PC-3 (cell line): ENCODE measurements around the gene ESRRG.

Experiments used
- EZH2 ChIP-seq: fragments of 300-600 bp; sonication (generic); IDR thresholded peaks from one replicate; pipeline ENCODE4 v1.6.1; 2017; ENCODE audit warnings: antibody characterized with exemption, mild to moderate bottlenecking, low read length; ENCODE audit not compliant: unreplicated experiment
- EZH2phosphoT487 ChIP-seq: fragments of 300-600 bp; sonication (generic); IDR thresholded peaks from 2 replicates; pipeline ENCODE4 v1.6.1; 2018; ENCODE audit warnings: mild to moderate bottlenecking, antibody characterized with exemption, low read length, borderline replicate concordance
- TF ChIP-seq, protein P1 (sequence below): fragments of 300-600 bp; sonication (generic); conservative IDR thresholded peaks from 2 replicates; pipeline ENCODE4 v1.5.1; 2017; ENCODE audit warnings: antibody characterized with exemption, low read depth, mild to moderate bottlenecking, low read length

DNA sequence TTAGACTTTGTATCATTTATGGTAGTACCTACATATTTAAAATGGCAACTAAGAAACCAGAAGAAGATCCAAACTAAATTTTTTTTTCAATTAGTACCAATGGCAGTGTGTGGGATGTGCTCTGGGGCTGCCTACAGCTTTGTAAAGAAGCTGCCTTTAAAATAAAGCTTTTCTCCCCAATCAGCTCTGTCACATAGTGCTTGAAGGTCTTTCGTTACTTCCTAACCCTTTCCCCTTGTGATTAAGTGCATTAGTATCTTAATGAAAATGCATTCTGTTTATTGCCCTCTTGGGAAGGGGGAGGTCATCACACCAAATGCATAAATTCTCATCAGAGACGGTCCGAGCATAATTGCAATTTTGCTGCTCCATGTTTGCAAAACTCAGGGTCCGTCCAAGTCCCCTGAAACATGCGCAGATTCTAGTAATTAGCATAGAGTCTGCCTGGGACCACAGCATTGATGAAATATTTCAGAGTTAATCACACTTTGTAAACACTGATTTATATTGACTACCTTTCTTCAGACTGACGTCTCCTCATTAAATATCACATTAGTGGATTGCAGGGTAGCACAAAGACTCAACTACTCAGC is 71.3 kb downstream of the ESRRG start:
- TF ChIP-seq, protein P1, sequence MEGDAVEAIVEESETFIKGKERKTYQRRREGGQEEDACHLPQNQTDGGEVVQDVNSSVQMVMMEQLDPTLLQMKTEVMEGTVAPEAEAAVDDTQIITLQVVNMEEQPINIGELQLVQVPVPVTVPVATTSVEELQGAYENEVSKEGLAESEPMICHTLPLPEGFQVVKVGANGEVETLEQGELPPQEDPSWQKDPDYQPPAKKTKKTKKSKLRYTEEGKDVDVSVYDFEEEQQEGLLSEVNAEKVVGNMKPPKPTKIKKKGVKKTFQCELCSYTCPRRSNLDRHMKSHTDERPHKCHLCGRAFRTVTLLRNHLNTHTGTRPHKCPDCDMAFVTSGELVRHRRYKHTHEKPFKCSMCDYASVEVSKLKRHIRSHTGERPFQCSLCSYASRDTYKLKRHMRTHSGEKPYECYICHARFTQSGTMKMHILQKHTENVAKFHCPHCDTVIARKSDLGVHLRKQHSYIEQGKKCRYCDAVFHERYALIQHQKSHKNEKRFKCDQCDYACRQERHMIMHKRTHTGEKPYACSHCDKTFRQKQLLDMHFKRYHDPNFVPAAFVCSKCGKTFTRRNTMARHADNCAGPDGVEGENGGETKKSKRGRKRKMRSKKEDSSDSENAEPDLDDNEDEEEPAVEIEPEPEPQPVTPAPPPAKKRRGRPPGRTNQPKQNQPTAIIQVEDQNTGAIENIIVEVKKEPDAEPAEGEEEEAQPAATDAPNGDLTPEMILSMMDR: no peak
- TF ChIP-seq EZH2phosphoT487 (no peak), EZH2 (no peak)
